Astrocyte of the cerebellum (primary cell): ENCODE measurements around the gene MSANTD3.

ENCODE experiments used
- DNase-seq: peaks from one replicate; pipeline ENCODE4 v3.0.0-alpha.2; 2011; ENCODE audit warnings: low read depth
- H3K4me3 ChIP-seq: 2 replicates; pipeline ENCODE4 v1.5.1; 2011; ENCODE audit warnings: mild to moderate bottlenecking, low read depth, low read length, moderate library complexity
- in situ Hi-C: cut with HindIII; loops from 2 replicates; pipeline ENCODE4 v1.10.0; 2017; ENCODE audit warnings: low sequenced_read_pairs
- TF ChIP-seq, protein P1 (sequence below): IDR thresholded peaks from 2 replicates; pipeline ENCODE4 v1.5.1; 2012; ENCODE audit warnings: low read length, low read depth, moderate library complexity, mild to moderate bottlenecking; ENCODE audit errors: missing control alignments

MSANTD3 gene

GRCh38 chr9:100428871-100429654 lies 2.1 kb downstream of the MSANTD3 start:
- in situ Hi-C loops = no loop called here

DNA sequence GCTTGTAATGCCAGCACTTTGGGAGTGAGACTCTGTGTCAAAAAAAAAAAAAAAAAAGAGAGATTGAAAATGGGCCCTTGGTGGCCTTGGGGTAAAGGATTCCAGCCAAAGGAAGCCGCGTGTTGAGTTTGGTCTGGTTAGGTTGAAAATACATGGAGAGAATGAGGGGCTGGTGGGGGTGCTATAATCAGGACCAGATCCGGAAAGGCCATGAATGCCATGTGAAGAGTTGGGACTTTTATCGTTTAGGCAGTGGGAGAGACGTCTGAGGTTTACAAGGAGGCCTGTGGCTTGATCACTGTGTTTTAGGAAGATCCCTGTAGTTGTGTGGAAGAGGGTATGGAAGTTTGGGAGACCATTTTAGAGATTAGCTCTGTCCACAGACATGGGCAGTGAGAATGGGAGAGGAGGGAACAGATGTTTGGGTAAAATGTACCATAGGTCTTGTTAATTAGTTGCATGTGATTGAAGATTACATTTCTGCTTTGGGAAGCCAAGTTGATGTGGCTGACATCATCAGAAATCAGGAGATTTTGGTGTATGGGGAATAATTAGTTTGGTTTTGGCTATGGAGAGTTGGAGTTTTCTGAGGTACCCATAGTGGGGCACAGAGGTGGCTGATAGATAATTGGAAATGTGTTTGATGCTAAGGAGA lies 3.5 kb downstream of the MSANTD3 start:
- in situ Hi-C loops = no loop called here

More at GRCh38 chr9:100428871-100429654, 2.1 kb downstream of the MSANTD3 start:
- DNase-seq = peak; percentile 97
- peak overlapping the region; percentile 81 for H3K4me3 ChIP-seq
- TF ChIP-seq, protein P1, sequence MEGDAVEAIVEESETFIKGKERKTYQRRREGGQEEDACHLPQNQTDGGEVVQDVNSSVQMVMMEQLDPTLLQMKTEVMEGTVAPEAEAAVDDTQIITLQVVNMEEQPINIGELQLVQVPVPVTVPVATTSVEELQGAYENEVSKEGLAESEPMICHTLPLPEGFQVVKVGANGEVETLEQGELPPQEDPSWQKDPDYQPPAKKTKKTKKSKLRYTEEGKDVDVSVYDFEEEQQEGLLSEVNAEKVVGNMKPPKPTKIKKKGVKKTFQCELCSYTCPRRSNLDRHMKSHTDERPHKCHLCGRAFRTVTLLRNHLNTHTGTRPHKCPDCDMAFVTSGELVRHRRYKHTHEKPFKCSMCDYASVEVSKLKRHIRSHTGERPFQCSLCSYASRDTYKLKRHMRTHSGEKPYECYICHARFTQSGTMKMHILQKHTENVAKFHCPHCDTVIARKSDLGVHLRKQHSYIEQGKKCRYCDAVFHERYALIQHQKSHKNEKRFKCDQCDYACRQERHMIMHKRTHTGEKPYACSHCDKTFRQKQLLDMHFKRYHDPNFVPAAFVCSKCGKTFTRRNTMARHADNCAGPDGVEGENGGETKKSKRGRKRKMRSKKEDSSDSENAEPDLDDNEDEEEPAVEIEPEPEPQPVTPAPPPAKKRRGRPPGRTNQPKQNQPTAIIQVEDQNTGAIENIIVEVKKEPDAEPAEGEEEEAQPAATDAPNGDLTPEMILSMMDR = no peak

DNA sequence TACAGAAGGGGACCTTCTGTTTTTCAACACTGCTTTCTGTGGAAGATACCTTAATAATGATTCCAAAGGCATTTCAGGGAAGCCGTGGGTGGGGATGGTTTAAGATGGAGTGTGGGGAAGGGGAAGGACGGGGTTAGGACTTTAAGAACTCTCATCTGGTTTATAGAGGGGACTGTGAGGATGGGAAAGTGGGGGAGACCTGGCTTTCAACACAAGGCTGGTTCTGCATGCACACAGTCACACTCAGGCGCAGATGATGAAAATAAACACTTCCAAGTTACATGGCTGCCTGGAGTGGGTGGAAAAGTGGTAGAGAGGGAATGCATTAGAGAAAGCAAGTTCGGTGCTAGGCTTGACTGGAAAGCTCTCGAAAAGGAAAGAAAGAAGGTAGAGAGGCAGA lies 4.9 kb downstream of the MSANTD3 start:
- in situ Hi-C loops = no loop called here
- no peak for DNase-seq
- H3K4me3 ChIP-seq = no peak overlapping the region
- TF ChIP-seq, protein P1 = no peak

More for the DNA sequence above, 3.5 kb downstream of the MSANTD3 start:
- TF ChIP-seq, protein P1 = no peak
- no peak for DNase-seq
- H3K4me3 ChIP-seq = no peak overlapping the region

DNA sequence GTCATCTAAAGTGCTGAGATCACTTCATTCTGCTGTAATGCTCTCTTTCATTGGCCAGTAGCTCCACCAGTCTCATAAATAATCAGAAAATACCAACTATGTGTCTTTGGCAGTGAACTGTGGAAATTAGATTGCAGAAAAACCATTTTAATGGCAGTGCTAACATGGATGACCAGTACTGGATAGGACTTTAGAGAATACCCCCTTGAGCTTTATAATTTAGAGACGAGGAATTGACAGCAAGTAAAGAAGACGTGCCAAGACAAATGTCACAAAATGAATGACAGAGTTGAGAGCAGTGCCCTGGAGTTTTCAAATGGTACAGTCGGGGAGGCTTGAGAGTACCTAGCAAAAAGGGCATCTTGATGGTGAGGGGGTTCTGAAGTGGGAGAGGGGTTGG lies 5.8 kb downstream of the MSANTD3 start:
- no peak overlapping the region for H3K4me3 ChIP-seq
- TF ChIP-seq, protein P1 = no peak
- in situ Hi-C loops = no loop called here
- DNase-seq = no peak

GRCh38 chr9:100436571-100436970 lies 9.6 kb downstream of the MSANTD3 start:
- no peak for DNase-seq
- in situ Hi-C loops = no loop called here
- H3K4me3 ChIP-seq = no peak overlapping the region
- TF ChIP-seq, protein P1 = no peak

GRCh38 chr9:100437860-100438805 lies 11.2 kb downstream of the MSANTD3 start:
- TF ChIP-seq, protein P1 = peak; percentile 94
- H3K4me3 ChIP-seq = no peak overlapping the region
- peak; percentile 63 for DNase-seq
- in situ Hi-C loops = no loop called here
